GM23338 (cell line): Measurements from ENCODE around the gene DHRS2. TPM values are rescaled to one million over a fixed set of nuclear protein-coding genes. Genes with fewer than 3 reads are reported as not detected.

Experiments
- ATAC-seq: fragments of 200-7000 bp; cut with Tn5 transposase; 3 replicates; pipeline ENCODE4 v1.9.1; 2020
- DNase-seq: peaks from one replicate; pipeline ENCODE4 v3.0.0-alpha.2; 2015; ENCODE audit warnings: low spot score
- H2AFZ ChIP-seq: fragments of 200-600 bp; sonication (generic); 2 replicates; pipeline ENCODE4 v1.8.0; 2016; ENCODE audit warnings: antibody characterized with exemption, mild to moderate bottlenecking, moderate library complexity
- H3F3A ChIP-seq: fragments of 200-600 bp; sonication (generic); replicated peaks from 2 replicates; pipeline ENCODE4 v1.8.0; 2017; ENCODE audit warnings: antibody characterized with exemption, mixed run types, low read depth
- H3K27ac ChIP-seq: fragments of 200-600 bp; sonication (generic); 2 replicates; pipeline ENCODE4 v1.6.1; 2016; ENCODE audit warnings: low read depth
- H3K27me3 ChIP-seq: fragments of 200-600 bp; sonication (generic); 2 replicates; pipeline ENCODE4 v1.8.0; 2016; ENCODE audit warnings: mild to moderate bottlenecking, mixed run types, moderate library complexity; ENCODE audit not compliant: insufficient read depth
- H3K36me3 ChIP-seq: fragments of 200-600 bp; sonication (generic); 2 replicates; pipeline ENCODE4 v1.8.0; 2016; ENCODE audit warnings: mild to moderate bottlenecking; ENCODE audit not compliant: insufficient read depth
- H3K4me1 ChIP-seq: fragments of 200-600 bp; sonication (generic); 2 replicates; pipeline ENCODE4 v1.8.0; 2016; ENCODE audit warnings: mild to moderate bottlenecking, moderate library complexity; ENCODE audit not compliant: insufficient read depth
- H3K4me2 ChIP-seq: fragments of 200-600 bp; sonication (generic); 2 replicates; pipeline ENCODE4 v1.7.1; 2017; ENCODE audit warnings: mixed run types
- H3K4me3 ChIP-seq: fragments of 200-600 bp; sonication (generic); 2 replicates; pipeline ENCODE4 v1.6.1; 2016; ENCODE audit warnings: mixed run types
- H3K79me2 ChIP-seq: fragments of 200-600 bp; sonication (generic); replicated peaks from 2 replicates; pipeline ENCODE4 v1.8.0; 2017; ENCODE audit warnings: mild to moderate bottlenecking; ENCODE audit not compliant: insufficient read depth
- H3K9me2 ChIP-seq: fragments of 200-600 bp; sonication (generic); 2 replicates; pipeline ENCODE4 v1.8.0; 2017; ENCODE audit not compliant: insufficient read depth
- H4K20me1 ChIP-seq: fragments of 200-600 bp; sonication (generic); replicated peaks from 2 replicates; pipeline ENCODE4 v1.8.0; 2017; ENCODE audit warnings: mild to moderate bottlenecking; ENCODE audit not compliant: insufficient read depth
- H3K27ac Mint-ChIP-seq: 2 replicates; pipeline ENCODE4 v1.8.0; 2020; ENCODE audit warnings: inconsistent platforms, mild to moderate bottlenecking, moderate library complexity, mixed read lengths
- H3K27me3 Mint-ChIP-seq: 3 replicates; pipeline ENCODE4 v1.8.0; 2022; ENCODE audit warnings: low read depth, mild to moderate bottlenecking, moderate library complexity, mixed read lengths, inconsistent platforms; ENCODE audit not compliant: insufficient read depth, poor library complexity
- H3K36me3 Mint-ChIP-seq: 3 replicates; pipeline ENCODE4 v1.8.0; 2021; ENCODE audit warnings: low read depth, mild to moderate bottlenecking, inconsistent platforms, moderate library complexity, mixed read lengths
- H3K4me1 Mint-ChIP-seq: 3 replicates; pipeline ENCODE4 v1.8.0; 2020; ENCODE audit warnings: mild to moderate bottlenecking, inconsistent platforms, mixed read lengths
- H3K4me3 Mint-ChIP-seq: 3 replicates; pipeline ENCODE4 v1.8.0; 2021; ENCODE audit warnings: moderate library complexity, mild to moderate bottlenecking, inconsistent platforms, mixed read lengths
- H3K9me3 Mint-ChIP-seq: 3 replicates; pipeline ENCODE4 v1.8.0; 2020; ENCODE audit warnings: moderate library complexity, mild to moderate bottlenecking, inconsistent platforms, mixed read lengths
- CREB1 ChIP-seq: fragments of 250-450 bp; sonication (Bioruptor Pico); IDR thresholded peaks from 2 replicates; pipeline ENCODE4 v1.5.0; 2020; ENCODE audit warnings: low read depth, mild to moderate bottlenecking, moderate library complexity
- ETS1 ChIP-seq: IDR thresholded peaks from 2 replicates; pipeline ENCODE4 v1.6.1; 2016; ENCODE audit warnings: antibody characterized with exemption
- EZH2 ChIP-seq: fragments of 200-600 bp; sonication (generic); IDR thresholded peaks from one replicate; pipeline ENCODE4 v1.8.0; 2017; ENCODE audit warnings: antibody characterized with exemption, mild to moderate bottlenecking, low read depth; ENCODE audit not compliant: unreplicated experiment
- EZH2phosphoT487 ChIP-seq: fragments of 200-600 bp; sonication (generic); IDR thresholded peaks from one replicate; pipeline ENCODE4 v1.8.1; 2018; ENCODE audit warnings: antibody characterized with exemption; ENCODE audit not compliant: unreplicated experiment
- JUNB ChIP-seq: IDR thresholded peaks from one replicate; pipeline ENCODE4 v1.6.1; 2016; ENCODE audit warnings: antibody characterized with exemption; ENCODE audit not compliant: unreplicated experiment
- NANOG ChIP-seq: IDR thresholded peaks from 2 replicates; pipeline ENCODE4 v1.6.1; 2016; ENCODE audit warnings: antibody characterized with exemption, borderline replicate concordance
- POLR2AphosphoS5 ChIP-seq: IDR thresholded peaks from 2 replicates; pipeline ENCODE4 v1.6.1; 2016; ENCODE audit warnings: antibody characterized with exemption, low read depth
- STAT1 ChIP-seq: IDR thresholded peaks from one replicate; pipeline ENCODE4 v1.6.1; 2016; ENCODE audit warnings: antibody characterized with exemption; ENCODE audit not compliant: unreplicated experiment
- ZNF114 ChIP-seq: fragments of 250-450 bp; sonication (Bioruptor Pico); IDR thresholded peaks from 2 replicates; pipeline ENCODE4 v1.5.0; 2020; ENCODE audit warnings: mild to moderate bottlenecking, moderate library complexity
- ZNF331 ChIP-seq: fragments of 250-450 bp; sonication (Bioruptor Pico); IDR thresholded peaks from 2 replicates; pipeline ENCODE4 v1.5.0; 2020; ENCODE audit warnings: low read depth, mild to moderate bottlenecking, moderate library complexity
- ZNF462 ChIP-seq: fragments of 250-450 bp; sonication (Bioruptor Pico); IDR thresholded peaks from 2 replicates; pipeline ENCODE4 v1.5.0; 2020; ENCODE audit warnings: mild to moderate bottlenecking, moderate library complexity
- polyA plus RNA-seq: library from polyadenylated mRNA; unstranded; fragments of >200 nt; fragmentation: Nextera tagmentation; extraction: Ambion mirVana; gene quantifications from 2 replicates; pipeline ENCODE4 v1.2.1, GENCODE V29; 2016
- total RNA-seq: library from RNA; depleted of rRNA; stranded (reverse); fragments of >200 nt; shearing (Covaris generic); gene quantifications from 2 replicates; pipeline ENCODE4 v1.2.3, GENCODE V29; 2014
- TF ChIP-seq, protein P1 (sequence below): IDR thresholded peaks from one replicate; pipeline ENCODE4 v1.6.1; 2018; ENCODE audit warnings: antibody characterized with exemption; ENCODE audit not compliant: unreplicated experiment
- TF ChIP-seq, protein P2 (sequence below), 2 experiments: fragments of 200-600 bp in 1 of 2; sonication (generic) in 1 of 2; conservative IDR thresholded peaks; 2 replicates each; pipeline versions ENCODE4 v1.5.1 to v1.6.1; 2016 to 2017; ENCODE audit warnings: antibody characterized with exemption in 2 of 2, low read depth in 2 of 2, mild to moderate bottlenecking in 2 of 2, moderate library complexity in 1 of 2

Gene DHRS2
- total and polyA plus RNA-seq, 2 experiments from 2014 or later: 0.42 to 0.48 TPM

DNA sequence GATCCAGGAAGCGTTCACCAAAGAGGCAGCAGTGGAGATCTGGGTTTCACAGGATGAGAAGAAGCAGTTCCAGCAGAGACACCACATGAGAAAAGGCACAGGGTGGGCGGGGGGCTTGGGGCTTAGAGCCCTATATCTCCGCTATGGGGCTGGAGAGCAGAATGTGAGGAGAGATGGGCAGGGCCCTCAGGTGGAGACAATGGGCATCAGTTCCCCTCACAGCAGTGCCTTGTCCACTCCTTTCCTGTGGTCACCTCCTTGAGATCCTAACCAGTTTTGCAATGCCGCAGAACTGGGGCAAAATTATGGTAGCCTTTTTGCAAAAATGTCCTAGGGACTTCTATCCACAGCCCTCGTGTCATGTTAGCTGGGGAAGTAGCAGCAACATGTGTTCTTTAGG, 27.5 kb downstream of the DHRS2 start:
- no peaks in the 10 kb centered on the region for H3K79me2 ChIP-seq
- H3K9me2 ChIP-seq: peaks cover 5% of the 10 kb centered on the region; the same call in 1 of the 2 replicates
- no peak overlapping the region for H3K4me2 ChIP-seq
- no peaks in the 10 kb centered on the region for H3F3A ChIP-seq
- no peaks in the 10 kb centered on the region for H3K36me3 ChIP-seq
- Mint-ChIP-seq H3K9me3 (no peaks in the 10 kb centered on the region), H3K27ac (no peak overlapping the region), H3K4me1 (peaks cover 2% of the 10 kb centered on the region; the same call in 1 of the 3 replicates), H3K36me3 (no peaks in the 10 kb centered on the region), H3K27me3 (peaks cover 2% of the 10 kb centered on the region), H3K4me3 (no peak overlapping the region)
- ATAC-seq (no peak), DNase-seq (no peak)
- no peaks in the 10 kb centered on the region; the same call in 1 of the 2 replicates for H3K4me1 ChIP-seq
- H3K27ac ChIP-seq: no peak overlapping the region
- no peak overlapping the region for H3K4me3 ChIP-seq
- H2AFZ ChIP-seq: no peak overlapping the region
- no peaks in the 10 kb centered on the region for H4K20me1 ChIP-seq
- no peaks in the 10 kb centered on the region for H3K27me3 ChIP-seq
- TF ChIP-seq, protein P1, sequence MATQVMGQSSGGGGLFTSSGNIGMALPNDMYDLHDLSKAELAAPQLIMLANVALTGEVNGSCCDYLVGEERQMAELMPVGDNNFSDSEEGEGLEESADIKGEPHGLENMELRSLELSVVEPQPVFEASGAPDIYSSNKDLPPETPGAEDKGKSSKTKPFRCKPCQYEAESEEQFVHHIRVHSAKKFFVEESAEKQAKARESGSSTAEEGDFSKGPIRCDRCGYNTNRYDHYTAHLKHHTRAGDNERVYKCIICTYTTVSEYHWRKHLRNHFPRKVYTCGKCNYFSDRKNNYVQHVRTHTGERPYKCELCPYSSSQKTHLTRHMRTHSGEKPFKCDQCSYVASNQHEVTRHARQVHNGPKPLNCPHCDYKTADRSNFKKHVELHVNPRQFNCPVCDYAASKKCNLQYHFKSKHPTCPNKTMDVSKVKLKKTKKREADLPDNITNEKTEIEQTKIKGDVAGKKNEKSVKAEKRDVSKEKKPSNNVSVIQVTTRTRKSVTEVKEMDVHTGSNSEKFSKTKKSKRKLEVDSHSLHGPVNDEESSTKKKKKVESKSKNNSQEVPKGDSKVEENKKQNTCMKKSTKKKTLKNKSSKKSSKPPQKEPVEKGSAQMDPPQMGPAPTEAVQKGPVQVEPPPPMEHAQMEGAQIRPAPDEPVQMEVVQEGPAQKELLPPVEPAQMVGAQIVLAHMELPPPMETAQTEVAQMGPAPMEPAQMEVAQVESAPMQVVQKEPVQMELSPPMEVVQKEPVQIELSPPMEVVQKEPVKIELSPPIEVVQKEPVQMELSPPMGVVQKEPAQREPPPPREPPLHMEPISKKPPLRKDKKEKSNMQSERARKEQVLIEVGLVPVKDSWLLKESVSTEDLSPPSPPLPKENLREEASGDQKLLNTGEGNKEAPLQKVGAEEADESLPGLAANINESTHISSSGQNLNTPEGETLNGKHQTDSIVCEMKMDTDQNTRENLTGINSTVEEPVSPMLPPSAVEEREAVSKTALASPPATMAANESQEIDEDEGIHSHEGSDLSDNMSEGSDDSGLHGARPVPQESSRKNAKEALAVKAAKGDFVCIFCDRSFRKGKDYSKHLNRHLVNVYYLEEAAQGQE: no peak
- TF ChIP-seq POLR2AphosphoS5 (no peak), ZNF331 (CRISPR knock-in tag) (no peak), JUNB (no peak), NANOG (no peak), STAT1 (no peak), ZNF114 (CRISPR knock-in tag) (no peak), EZH2 (no peak), CREB1 (CRISPR knock-in tag) (no peak), ETS1 (no peak), ZNF462 (CRISPR knock-in tag) (no peak), EZH2phosphoT487 (no peak)
- TF ChIP-seq, protein P2, sequence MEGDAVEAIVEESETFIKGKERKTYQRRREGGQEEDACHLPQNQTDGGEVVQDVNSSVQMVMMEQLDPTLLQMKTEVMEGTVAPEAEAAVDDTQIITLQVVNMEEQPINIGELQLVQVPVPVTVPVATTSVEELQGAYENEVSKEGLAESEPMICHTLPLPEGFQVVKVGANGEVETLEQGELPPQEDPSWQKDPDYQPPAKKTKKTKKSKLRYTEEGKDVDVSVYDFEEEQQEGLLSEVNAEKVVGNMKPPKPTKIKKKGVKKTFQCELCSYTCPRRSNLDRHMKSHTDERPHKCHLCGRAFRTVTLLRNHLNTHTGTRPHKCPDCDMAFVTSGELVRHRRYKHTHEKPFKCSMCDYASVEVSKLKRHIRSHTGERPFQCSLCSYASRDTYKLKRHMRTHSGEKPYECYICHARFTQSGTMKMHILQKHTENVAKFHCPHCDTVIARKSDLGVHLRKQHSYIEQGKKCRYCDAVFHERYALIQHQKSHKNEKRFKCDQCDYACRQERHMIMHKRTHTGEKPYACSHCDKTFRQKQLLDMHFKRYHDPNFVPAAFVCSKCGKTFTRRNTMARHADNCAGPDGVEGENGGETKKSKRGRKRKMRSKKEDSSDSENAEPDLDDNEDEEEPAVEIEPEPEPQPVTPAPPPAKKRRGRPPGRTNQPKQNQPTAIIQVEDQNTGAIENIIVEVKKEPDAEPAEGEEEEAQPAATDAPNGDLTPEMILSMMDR (conservative IDR thresholded peaks at IDR 0.05; ENCODE audit: low read depth in 2 of 2): no peak
